Embryonic facial prominence (tissue), 1 donor: ENCODE measurements around the gene KIRREL1.

ENCODE experiments used
- DNase-seq: peaks from one replicate; pipeline ENCODE4 v3.0.0-alpha.2; 2016; ENCODE audit errors: extremely low spot score

Gene KIRREL1

GRCh38 chr1:158146165-158146564 is 152.7 kb downstream of the KIRREL1 start:
- DNase-seq = no peak

- no peak for DNase-seq
Observed at GRCh38 chr1:158146739-158147138, 153.3 kb downstream of the KIRREL1 start.

DNA sequence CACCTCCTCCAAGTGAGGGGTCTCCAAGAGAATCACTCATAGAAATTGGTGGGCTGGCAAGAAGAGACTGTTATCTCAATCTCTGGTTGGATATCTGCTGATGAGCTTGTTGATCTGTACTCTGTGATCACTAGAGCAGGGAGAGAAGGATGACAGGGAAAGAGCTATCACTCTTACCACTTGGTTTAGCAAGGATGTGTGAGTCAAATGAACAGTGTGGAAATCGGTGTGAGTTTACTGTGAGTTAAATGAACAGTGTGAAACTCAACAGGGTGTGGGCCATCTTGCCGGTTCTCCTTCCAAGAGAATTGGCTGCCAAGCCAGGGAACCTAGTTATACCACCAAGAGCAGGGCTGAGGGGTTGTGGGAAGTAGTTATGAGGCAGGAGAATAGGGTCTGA is 154.0 kb downstream of the KIRREL1 start:
- DNase-seq = no peak

DNA sequence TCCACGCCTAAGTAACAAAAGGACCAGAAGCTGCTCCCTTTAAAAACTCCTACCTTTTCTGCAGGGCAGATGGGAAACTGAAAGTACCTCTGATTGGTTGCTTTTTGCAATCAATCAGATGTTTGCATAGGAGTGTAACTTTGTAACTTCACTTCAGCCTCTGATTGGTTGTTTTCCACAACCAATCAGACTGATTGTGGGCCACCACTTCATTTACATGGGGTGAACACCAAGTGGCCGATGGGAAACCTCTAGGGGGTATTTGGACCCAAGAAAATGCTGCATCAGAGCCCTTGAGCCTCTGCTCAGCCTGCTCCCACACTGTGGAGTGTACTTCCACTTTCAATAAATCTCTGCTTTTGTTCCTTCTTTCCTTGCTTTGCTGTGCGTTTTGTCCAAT is 154.4 kb downstream of the KIRREL1 start:
- DNase-seq = no peak

DNA sequence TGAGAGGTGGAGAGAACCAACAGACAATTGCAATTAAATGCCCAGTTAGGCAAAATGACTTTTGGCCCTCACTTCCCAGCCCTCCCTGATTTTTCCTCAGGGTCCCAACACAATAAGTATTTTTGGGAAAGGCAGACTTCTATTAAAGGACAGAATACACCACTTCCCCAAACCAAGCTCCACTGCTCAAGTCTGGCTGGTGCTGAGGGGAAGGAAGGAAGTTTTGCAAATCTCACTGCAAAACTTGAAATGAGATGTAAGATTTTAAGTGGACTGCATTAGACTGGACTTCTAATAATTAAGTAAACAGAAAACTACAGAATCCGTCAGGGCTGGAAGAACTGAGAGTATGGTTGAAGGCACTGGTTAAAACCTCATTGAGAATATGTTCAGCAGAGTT is 155.0 kb downstream of the KIRREL1 start:
- DNase-seq = no peak

DNA sequence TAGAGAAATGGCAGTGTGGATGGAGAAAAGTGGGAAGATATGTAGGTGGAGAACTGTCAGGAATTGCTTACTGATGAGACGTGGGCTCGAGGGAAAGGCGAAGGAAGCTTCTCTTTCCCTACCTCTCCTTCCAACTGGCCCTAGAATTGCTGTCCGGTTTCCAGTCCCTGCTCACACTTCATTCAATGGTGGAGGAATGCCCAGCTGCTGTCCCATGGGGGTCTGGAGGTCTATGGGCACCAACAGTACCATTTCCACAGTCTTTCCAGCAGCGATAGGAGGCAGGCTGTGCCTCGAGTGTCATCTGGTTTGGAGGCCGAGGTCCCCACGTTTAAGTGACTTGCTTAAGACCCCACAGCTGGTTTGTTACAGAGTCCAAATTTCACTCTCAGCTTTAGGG is 155.7 kb downstream of the KIRREL1 start:
- no peak for DNase-seq
